MM.1S (cell line): ENCODE results near the gene WIPF3.

Experiments
- CTCF ChIP-seq: fragments of 300-600 bp; sonication (generic); IDR thresholded peaks from 2 replicates; pipeline ENCODE4 v1.5.1; 2016; ENCODE audit warnings: antibody characterized with exemption, low read length, mixed read lengths
- EZH2 ChIP-seq: fragments of 300-600 bp; sonication (generic); optimal IDR thresholded peaks from 2 replicates; pipeline ENCODE3; 2017; ENCODE audit warnings: low read depth, mild to moderate bottlenecking, antibody characterized with exemption, low read length, mixed read lengths

- TF ChIP-seq CTCF (no peak), EZH2 (no peak)
Measured at GRCh38 chr7:29884399-29885272, 78.3 kb downstream of the WIPF3 start.
